M059J (cell line): ENCODE results near the gene SFXN5. TPM values are rescaled to one million over a fixed set of nuclear protein-coding genes. Genes with fewer than 3 reads are reported as not detected.

ENCODE experiments used
- DNase-seq: peaks from one replicate; pipeline ENCODE4 v3.0.0-alpha.2; 2012; ENCODE audit warnings: low read depth
- total RNA-seq: library from RNA; depleted of rRNA; stranded (reverse); fragments of >200 nt; shearing (Covaris generic); gene quantifications from 2 replicates; pipeline ENCODE4 v1.2.3, GENCODE V29; 2014

SFXN5 gene
- total RNA-seq, 1 experiment from 2014 or later: 17.3 TPM

- peak; percentile 32 for DNase-seq
Observed at GRCh38 chr2:73053316-73054114, 18.0 kb downstream of the SFXN5 start.

DNA sequence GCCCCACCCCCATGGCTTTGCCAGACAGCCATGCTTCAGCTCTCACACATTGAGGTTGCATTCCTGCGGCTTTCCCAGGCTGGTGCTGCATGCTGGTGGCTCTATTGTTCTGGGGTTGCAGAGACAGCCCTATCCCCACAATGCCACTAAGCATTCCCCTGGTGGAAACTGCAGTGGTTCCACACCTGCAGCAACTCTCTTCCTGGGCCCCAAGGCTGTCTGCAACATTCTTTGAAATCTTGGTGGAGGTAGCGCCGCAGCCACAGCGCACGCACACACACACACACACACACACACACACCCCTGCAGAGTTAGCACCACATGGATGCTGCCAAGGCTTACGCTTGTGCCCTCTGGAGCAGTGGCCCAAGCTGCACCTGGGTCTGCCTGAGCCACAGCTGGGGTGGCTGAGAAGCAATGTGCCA is 21.4 kb downstream of the SFXN5 start:
- DNase-seq: peak; percentile 77

- no peak for DNase-seq
Observed at GRCh38 chr2:73043929-73044832, 27.3 kb downstream of the SFXN5 start.

- no peak for DNase-seq
Observed at GRCh38 chr2:73043276-73043675, 28.2 kb downstream of the SFXN5 start.

GRCh38 chr2:73037947-73038585 is 33.4 kb downstream of the SFXN5 start:
- DNase-seq: no peak

- DNase-seq: no peak
Observed at GRCh38 chr2:73036766-73037165, 34.7 kb downstream of the SFXN5 start.

- no peak for DNase-seq
Observed at GRCh38 chr2:73035899-73036711, 35.4 kb downstream of the SFXN5 start.

DNA sequence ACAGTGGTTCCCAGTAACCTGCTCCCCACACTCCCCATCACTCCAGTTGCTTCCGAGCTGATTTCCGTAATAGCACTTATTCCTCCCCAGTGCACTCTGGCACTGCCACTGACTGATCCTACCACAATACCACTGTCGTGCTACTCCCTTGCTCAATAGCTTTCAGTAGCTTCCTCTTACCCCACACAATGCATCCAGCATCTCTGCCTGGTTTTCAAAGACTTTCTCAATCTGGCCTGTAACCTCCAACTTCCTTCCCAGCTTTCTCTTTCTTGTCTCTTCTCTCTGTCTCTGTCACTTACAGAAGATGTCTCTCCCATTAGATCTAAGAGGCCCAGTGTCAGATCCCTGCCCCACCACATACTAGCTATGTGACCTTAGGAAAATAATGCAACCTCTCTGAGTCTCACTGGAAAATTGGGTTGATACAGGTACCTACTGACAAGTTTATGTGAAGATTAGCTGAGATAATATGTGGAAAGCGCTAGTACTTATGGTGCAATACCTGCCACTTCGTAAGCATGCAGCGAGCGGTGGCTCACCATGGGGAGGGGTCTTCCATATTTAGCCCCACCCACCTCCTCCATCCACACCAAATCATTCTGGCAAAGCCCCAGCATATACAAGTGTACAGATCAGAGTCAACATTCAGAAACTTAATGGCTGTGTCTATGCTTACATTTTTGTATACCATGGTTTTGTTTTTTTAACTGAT is 36.7 kb downstream of the SFXN5 start:
- no peak for DNase-seq

GRCh38 chr2:73033766-73034381 is 37.6 kb downstream of the SFXN5 start:
- no peak for DNase-seq

GRCh38 chr2:73033142-73033765 is 38.3 kb downstream of the SFXN5 start:
- DNase-seq: peak; percentile 20

DNA sequence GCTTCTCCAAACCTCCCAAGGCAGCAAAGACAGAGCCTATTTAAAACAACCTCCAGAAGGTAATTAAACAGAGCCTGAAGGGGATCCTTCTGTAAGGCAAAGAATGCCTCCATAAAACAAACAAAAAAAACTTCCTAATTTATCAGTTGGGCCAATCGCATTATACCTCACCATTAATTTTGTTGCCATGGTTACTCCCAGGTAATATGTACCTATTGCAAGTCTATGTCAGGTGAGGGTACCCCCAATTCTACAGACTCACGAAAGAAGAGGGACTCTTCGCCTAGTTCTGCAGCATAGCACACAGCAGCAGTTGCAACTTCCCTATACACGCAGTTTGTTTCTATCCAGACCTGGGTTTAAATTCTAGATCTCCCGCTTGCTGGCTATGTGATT is 38.8 kb downstream of the SFXN5 start:
- no peak for DNase-seq

- DNase-seq: no peak
Observed at GRCh38 chr2:73031725-73032701, 39.5 kb downstream of the SFXN5 start.

GRCh38 chr2:73031095-73031678 is 40.3 kb downstream of the SFXN5 start:
- DNase-seq: no peak

- no peak for DNase-seq
Observed at GRCh38 chr2:73028841-73029240, 42.7 kb downstream of the SFXN5 start.

DNA sequence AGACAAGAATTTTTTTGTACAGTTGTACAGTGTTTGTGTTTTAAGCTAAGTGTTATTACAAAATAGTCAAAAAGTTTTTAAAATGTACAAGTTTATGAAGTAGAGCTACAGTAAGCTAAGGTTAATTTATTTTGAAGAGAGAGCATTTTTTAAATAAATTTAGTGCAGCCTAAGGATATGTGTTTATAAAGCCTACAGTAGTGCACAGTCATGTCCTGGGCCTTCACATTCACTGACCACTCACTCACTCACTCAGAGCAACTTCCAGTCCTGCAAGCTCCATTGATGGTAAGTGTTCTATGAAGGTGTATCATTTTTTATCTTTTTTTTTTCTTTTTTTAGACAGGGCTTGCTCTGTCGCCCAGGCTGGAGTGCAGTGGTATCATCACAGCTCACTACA is 44.2 kb downstream of the SFXN5 start:
- DNase-seq: no peak

- DNase-seq: no peak
Observed at GRCh38 chr2:73023497-73023896, 48.0 kb downstream of the SFXN5 start.

DNA sequence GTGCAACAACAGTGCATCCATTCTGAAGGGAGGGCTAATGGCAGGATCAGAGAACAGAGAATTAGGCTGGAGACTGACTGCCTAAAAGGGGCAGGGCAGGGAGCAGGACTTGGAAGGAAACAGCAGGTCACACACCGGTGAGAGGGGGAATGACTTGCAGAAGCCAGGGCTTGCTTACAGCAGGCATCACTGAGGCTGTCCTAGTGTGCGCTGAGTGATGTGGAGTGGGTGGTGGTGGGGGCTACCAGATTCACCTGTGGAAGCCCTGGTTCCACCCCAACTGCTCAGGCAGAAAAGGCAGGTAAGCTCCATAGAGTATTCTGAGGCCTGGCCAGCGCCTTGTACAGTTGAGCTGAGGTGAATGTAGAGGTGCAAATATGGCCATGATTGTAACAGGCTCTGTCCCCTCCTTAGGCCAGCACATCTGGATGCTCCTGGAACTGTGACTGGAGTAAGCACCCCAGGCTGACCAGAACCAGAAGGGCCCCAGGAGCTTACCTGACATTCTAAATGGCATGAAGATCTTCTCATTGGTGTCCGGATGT is 49.4 kb downstream of the SFXN5 start:
- no peak for DNase-seq
